ENCODE measurements around the gene CCKAR.

DNA sequence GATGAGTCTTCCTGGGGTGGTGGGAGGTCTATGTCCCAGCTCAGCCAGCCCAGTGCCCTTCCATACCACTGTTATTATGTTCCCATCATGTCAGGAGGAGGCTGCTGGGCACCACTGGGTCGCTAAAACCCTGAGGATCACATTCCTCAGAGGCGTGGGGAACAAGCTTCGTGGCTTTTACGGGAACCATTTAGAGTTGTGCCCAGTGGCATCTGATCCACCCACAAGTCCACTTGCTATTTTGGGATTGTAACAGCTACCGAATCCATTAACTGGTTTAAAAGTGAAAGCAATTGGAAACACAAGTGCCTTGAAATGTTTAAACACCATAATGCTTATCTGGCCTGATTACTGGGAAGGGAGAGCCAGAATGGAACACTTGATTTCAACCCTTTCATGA lies 13.1 kb upstream of the CCKAR start:
- no peak for TF ChIP-seq CTCF (IDR thresholded peaks at IDR 0.05 in 4 of 5, conservative IDR thresholded peaks at IDR 0.05 in 1 of 5)
- no peak for TF ChIP-seq POLR2A (IDR thresholded peaks at IDR 0.05)
